GM23248 (cell line): ENCODE results near the gene TLE1.

Experiments
- EZH2 ChIP-seq: fragments of 200-600 bp; sonication (generic); IDR thresholded peaks from 2 replicates; pipeline ENCODE4 v1.6.1; 2018; ENCODE audit warnings: antibody characterized with exemption, mild to moderate bottlenecking; ENCODE audit not compliant: insufficient read depth, poor library complexity, severe bottlenecking
- EZH2phosphoT487 ChIP-seq: fragments of 200-600 bp; sonication (generic); IDR thresholded peaks from 2 replicates; pipeline ENCODE4 v1.6.1; 2018; ENCODE audit warnings: antibody characterized with exemption, moderate library complexity, mild to moderate bottlenecking, low read depth; ENCODE audit not compliant: insufficient read depth

DNA sequence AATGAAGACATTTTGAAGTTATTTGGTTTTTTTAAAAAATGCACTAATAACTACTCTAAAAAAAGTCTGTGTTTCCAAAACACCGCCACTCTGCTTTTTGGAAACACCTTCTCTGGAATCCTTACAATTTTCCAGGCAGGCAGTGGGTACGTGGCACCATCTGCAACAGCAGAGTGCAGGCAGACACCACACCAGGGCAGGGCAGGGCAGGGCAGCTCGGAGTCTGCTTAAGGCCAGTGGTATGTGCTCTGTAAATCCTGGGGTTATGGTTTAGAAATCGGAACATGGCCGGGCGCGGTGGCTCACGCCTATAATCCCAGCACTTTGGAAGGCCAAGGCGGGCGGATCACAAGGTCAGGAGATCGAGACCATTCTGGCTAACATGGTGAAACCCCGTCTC, 97.6 kb downstream of the TLE1 start:
- no peak for TF ChIP-seq EZH2phosphoT487
- TF ChIP-seq EZH2: no peak
